K562 (cell line): ENCODE measurements around the gene PFN3. TPM values are rescaled to one million over a fixed set of nuclear protein-coding genes. Genes with fewer than 3 reads are reported as not detected.
A peak's percentile ranks its signal among the peaks of the same experiment; 100 is the strongest.

ENCODE experiments used
- CBX5 ChIP-seq: IDR thresholded peaks from 2 replicates; pipeline ENCODE4 v1.6.1; 2014; ENCODE audit warnings: low read depth, borderline replicate concordance
- ESRRA ChIP-seq: fragments of 450-650 bp; IDR thresholded peaks from 2 replicates; pipeline ENCODE4 v1.6.1; 2014; ENCODE audit warnings: low read depth, mild to moderate bottlenecking, moderate library complexity, borderline replicate concordance
- FIP1L1 ChIP-seq: fragments of 200-400 bp; formaldehyde crosslinking; IDR thresholded peaks from 2 replicates; pipeline ENCODE4 v1.6.1; 2018; ENCODE audit warnings: mild to moderate bottlenecking, low read depth, low read length; ENCODE audit not compliant: poor library complexity, severe bottlenecking
- HDAC6 ChIP-seq: IDR thresholded peaks from 2 replicates; pipeline ENCODE4 v1.6.1; 2012; ENCODE audit warnings: low read depth, mild to moderate bottlenecking, control low read depth, inconsistent platforms, low read length, moderate library complexity
- HOXB6 ChIP-seq: fragments of 250-450 bp; sonication (Bioruptor Pico); IDR thresholded peaks from 2 replicates; pipeline ENCODE4 v1.5.1; 2022; ENCODE audit warnings: mild to moderate bottlenecking, borderline replicate concordance
- LCOR ChIP-seq: sonication (generic); formaldehyde crosslinking; IDR thresholded peaks from 2 replicates; pipeline ENCODE4 v1.8.0; 2022; ENCODE audit warnings: mild to moderate bottlenecking, missing genetic modification reagents
- MAFF ChIP-seq: IDR thresholded peaks from 2 replicates; pipeline ENCODE4 v1.6.1; 2012; ENCODE audit warnings: low read length, improper control_type of control experiment
- MYC ChIP-seq, 2 experiments: fragments of 250-450 bp in 1 of 2; sonication (Bioruptor Pico) in 1 of 2; IDR thresholded peaks; 2 replicates each; pipeline versions ENCODE4 v1.5.1 to v1.6.1; 2012 to 2021; ENCODE audit warnings: low read depth in 2 of 2, borderline replicate concordance in 1 of 2, improper control_type of control experiment in 1 of 2, low read length in 1 of 2, mild to moderate bottlenecking in 1 of 2, moderate library complexity in 1 of 2
- POLR2G ChIP-seq: fragments of 200-400 bp; formaldehyde crosslinking; IDR thresholded peaks from 2 replicates; pipeline ENCODE4 v1.6.1; 2017; ENCODE audit warnings: low read depth, mild to moderate bottlenecking, antibody characterized with exemption, low read length, moderate library complexity
- POLR3A ChIP-seq: IDR thresholded peaks from 2 replicates; pipeline ENCODE4 v1.6.1; 2011; ENCODE audit warnings: borderline replicate concordance, mild to moderate bottlenecking, moderate library complexity; ENCODE audit not compliant: insufficient read length, insufficient read depth; ENCODE audit errors: extremely low read depth
- RBM17 ChIP-seq: fragments of 200-400 bp; formaldehyde crosslinking; IDR thresholded peaks from 2 replicates; pipeline ENCODE4 v1.6.1; 2017; ENCODE audit warnings: low read depth, mild to moderate bottlenecking, low read length, borderline replicate concordance
- SAFB2 ChIP-seq: fragments of 200-400 bp; formaldehyde crosslinking; IDR thresholded peaks from 2 replicates; pipeline ENCODE4 v1.6.1; 2018; ENCODE audit warnings: borderline replicate concordance, low read length, low read depth, moderate library complexity; ENCODE audit not compliant: severe bottlenecking
- SIX5 ChIP-seq, 2 experiments: IDR thresholded peaks; 2 replicates each; pipeline ENCODE4 v1.6.1; 2011; ENCODE audit warnings: low read length in 2 of 2, borderline replicate concordance in 1 of 2, low read depth in 1 of 2, mild to moderate bottlenecking in 1 of 2, moderate library complexity in 1 of 2; ENCODE audit not compliant: insufficient read depth in 1 of 2
- SMC3 ChIP-seq: conservative IDR thresholded peaks from 2 replicates; pipeline ENCODE4 v1.6.1; 2011; ENCODE audit warnings: low read depth, low read length, improper control_type of control experiment; ENCODE audit not compliant: insufficient read depth
- SNRNP70 ChIP-seq: fragments of 200-400 bp; formaldehyde crosslinking; optimal IDR thresholded peaks from 2 replicates; pipeline ENCODE3; 2017; ENCODE audit warnings: low read depth, low read length
- WHSC1 ChIP-seq: IDR thresholded peaks from one replicate; pipeline ENCODE4 v1.6.1; 2012; ENCODE audit warnings: low read length, control low read depth, inconsistent platforms
- ZFP36 ChIP-seq: fragments of 150-350 bp; IDR thresholded peaks from 2 replicates; pipeline ENCODE4 v1.6.1; 2018; ENCODE audit warnings: low read length, low read depth; ENCODE audit not compliant: partially characterized antibody
- ZNF324 ChIP-seq: fragments of 250-450 bp; sonication (Bioruptor Pico); IDR thresholded peaks from 2 replicates; pipeline ENCODE4 v1.4.0; 2020; ENCODE audit warnings: mild to moderate bottlenecking
- ZNF431 ChIP-seq: sonication (generic); formaldehyde crosslinking; IDR thresholded peaks from 2 replicates; pipeline ENCODE4 v1.8.0; 2022; ENCODE audit warnings: mild to moderate bottlenecking, missing genetic modification reagents
- ZNF436 ChIP-seq: fragments of 250-450, 450-650 bp; sonication (Bioruptor Pico); formaldehyde crosslinking; IDR thresholded peaks from 2 replicates; pipeline ENCODE4 v1.7.0; 2020; ENCODE audit warnings: mild to moderate bottlenecking
- ZNF766 ChIP-seq: fragments of 200-800 bp; sonication (Bioruptor generic); conservative IDR thresholded peaks from 2 replicates; pipeline ENCODE4 v1.6.1; 2016; ENCODE audit warnings: missing genetic modification characterization, missing compliant biosample characterization
- polyA plus RNA-seq, 8 experiments: library from polyadenylated mRNA; depleted of rRNA in 4 of 8; stranded (reverse) in 5 of 8; unstranded in 3 of 8; fragments of >200 nt; fragmentation: Nextera tagmentation in 2 of 8; fragmentation: Illumina TruSeq in 1 of 8; extraction: Ambion mirVana in 2 of 8; extraction: Trizol in 1 of 8; gene quantifications; 2 replicates each; pipeline versions ENCODE4 v1.2.1 to v1.2.3, GENCODE V29; 2011 to 2014; ENCODE audit warnings: inconsistent platforms in 1 of 8, missing spikeins in 1 of 8
- total RNA-seq, 7 experiments: library from RNA; depleted of rRNA in 6 of 7; stranded (reverse); fragments of >200 nt in 6 of 7; fragmentation: Illumina TruSeq in 2 of 7; extraction: Trizol in 2 of 7; gene quantifications; 2 replicates each; pipeline versions ENCODE4 v1.2.1 to v1.2.3, GENCODE V29; 2011 to 2021; ENCODE audit warnings: low replicate concordance in 1 of 7
- TF ChIP-seq, protein P1 (sequence below): fragments of 250-450 bp; sonication (Bioruptor Pico); IDR thresholded peaks from 2 replicates; pipeline ENCODE4 v1.8.0; 2021; ENCODE audit warnings: moderate library complexity, mild to moderate bottlenecking, inconsistent platforms
- TF ChIP-seq, protein P2 (sequence below): fragments of 450-650 bp; formaldehyde crosslinking; IDR thresholded peaks from 2 replicates; pipeline ENCODE4 v1.4.0; 2020; ENCODE audit warnings: mild to moderate bottlenecking, moderate library complexity
- TF ChIP-seq, protein P3 (sequence below), 3 experiments: IDR thresholded peaks in 2 of 3; conservative IDR thresholded peaks in 1 of 3; 2 replicates each; pipeline ENCODE4 v1.5.1; 2011 to 2012; ENCODE audit warnings: low read length in 3 of 3, mild to moderate bottlenecking in 3 of 3, control low read depth in 2 of 3, improper control_type of control experiment in 1 of 3, inconsistent platforms in 1 of 3, low read depth in 1 of 3, mixed read lengths in 1 of 3, moderate library complexity in 1 of 3; ENCODE audit not compliant: insufficient read depth in 2 of 3

PFN3 gene
- total and polyA plus RNA-seq, 9 of the 15 experiments (the other 6 are each of a cell fraction or from before 2014, with no cell fraction given): not detected

DNA sequence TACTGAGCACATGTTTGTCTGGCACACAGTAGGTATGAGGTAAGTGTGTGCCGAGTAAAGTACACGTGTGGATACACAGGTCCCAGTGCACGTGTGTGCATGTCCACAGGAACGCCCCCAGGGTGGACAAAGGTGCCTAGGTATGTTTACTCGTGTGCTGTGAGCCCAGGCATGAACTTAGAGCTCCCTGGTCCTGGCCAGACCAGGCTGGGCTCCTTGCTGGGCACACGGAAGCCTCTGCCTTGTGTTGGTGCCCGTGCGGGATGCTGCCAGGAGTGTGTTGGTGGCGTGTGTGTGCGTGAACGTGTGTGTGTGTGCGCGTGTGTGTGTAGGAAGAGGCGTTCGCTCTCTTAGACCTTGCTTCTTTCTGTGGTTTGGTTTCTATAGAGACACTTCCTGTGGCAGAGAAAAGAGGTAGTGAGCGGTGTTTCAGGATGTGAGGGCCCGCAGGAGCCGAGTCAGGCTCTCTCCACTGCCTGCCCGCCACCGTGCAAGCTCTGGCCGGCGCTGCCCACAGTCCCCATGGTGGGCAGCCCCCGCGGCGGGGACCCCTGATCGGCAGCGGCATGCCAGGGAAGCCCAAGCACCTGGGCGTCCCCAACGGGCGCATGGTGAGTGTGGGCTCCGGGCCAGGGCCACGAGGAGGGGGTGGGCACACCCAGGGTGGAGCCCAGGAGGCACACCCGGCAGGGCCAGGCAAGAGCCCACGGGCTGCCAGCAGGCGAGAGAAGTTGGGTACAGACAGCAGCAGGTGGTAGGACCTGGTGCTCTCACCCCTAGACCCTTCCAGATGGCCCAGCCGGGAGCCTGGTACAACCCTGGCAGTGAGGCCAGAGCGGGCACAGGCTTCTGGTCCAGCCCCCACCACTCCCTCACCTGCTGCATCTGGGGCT, 42.8 kb downstream of the PFN3 start, which contains the start of gene RGS14 (continued):
- TF ChIP-seq, protein P1, sequence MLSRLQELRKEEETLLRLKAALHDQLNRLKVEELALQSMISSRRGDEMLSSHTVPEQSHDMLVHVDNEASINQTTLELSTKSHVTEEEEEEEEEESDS: no peak
- TF ChIP-seq MAFF (no peak), FIP1L1 (no peak), ZNF436 (CRISPR knock-in tag) (no peak), LCOR (CRISPR knock-in tag) (no peak), RBM17 (no peak), SIX5 (IDR thresholded peaks at IDR 0.05; ENCODE audit: borderline replicate concordance in 1 of 2, insufficient read depth in 1 of 2, low read depth in 1 of 2, low read length in 2 of 2) (no peak), SMC3 (no peak), MYC (IDR thresholded peaks at IDR 0.05; ENCODE audit: low read depth, low read length) (0 out of 2 replicates have a peak, but pooled peaks have one; percentile 26), MYC (CRISPR knock-in tag; IDR thresholded peaks at IDR 0.05; ENCODE audit: borderline replicate concordance, low read depth) (no peak), SAFB2 (no peak), ZNF324 (no peak), ZFP36 (no peak), POLR3A (no peak), WHSC1 (no peak), POLR2G (peak; percentile 63), ESRRA (peak; percentile 31; the same call in 1 of the 2 replicates), SNRNP70 (no peak), CBX5 (no peak), HOXB6 (CRISPR knock-in tag) (no peak), ZNF431 (no peak), HDAC6 (no peak), ZNF766 (no peak; the same call in 1 of the 2 replicates)
- TF ChIP-seq, protein P2, sequence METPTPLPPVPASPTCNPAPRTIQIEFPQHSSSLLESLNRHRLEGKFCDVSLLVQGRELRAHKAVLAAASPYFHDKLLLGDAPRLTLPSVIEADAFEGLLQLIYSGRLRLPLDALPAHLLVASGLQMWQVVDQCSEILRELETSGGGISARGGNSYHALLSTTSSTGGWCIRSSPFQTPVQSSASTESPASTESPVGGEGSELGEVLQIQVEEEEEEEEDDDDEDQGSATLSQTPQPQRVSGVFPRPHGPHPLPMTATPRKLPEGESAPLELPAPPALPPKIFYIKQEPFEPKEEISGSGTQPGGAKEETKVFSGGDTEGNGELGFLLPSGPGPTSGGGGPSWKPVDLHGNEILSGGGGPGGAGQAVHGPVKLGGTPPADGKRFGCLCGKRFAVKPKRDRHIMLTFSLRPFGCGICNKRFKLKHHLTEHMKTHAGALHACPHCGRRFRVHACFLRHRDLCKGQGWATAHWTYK: 0 out of 2 replicates have a peak, but pooled peaks have one; percentile 16
- TF ChIP-seq, protein P3, sequence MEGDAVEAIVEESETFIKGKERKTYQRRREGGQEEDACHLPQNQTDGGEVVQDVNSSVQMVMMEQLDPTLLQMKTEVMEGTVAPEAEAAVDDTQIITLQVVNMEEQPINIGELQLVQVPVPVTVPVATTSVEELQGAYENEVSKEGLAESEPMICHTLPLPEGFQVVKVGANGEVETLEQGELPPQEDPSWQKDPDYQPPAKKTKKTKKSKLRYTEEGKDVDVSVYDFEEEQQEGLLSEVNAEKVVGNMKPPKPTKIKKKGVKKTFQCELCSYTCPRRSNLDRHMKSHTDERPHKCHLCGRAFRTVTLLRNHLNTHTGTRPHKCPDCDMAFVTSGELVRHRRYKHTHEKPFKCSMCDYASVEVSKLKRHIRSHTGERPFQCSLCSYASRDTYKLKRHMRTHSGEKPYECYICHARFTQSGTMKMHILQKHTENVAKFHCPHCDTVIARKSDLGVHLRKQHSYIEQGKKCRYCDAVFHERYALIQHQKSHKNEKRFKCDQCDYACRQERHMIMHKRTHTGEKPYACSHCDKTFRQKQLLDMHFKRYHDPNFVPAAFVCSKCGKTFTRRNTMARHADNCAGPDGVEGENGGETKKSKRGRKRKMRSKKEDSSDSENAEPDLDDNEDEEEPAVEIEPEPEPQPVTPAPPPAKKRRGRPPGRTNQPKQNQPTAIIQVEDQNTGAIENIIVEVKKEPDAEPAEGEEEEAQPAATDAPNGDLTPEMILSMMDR (IDR thresholded peaks at IDR 0.05 in 2 of 3, conservative IDR thresholded peaks at IDR 0.05 in 1 of 3; ENCODE audit: insufficient read depth in 2 of 3, low read depth in 1 of 3, low read length in 3 of 3): no peak
